DLD1 (cell line): ENCODE measurements around the gene NME7.
"Not testable (repeated sequence)": the region's sequence is repeated elsewhere in the genome, so short reads cannot be mapped to it uniquely, and the experiment has no call there.

Source experiments
- in situ Hi-C: cut with HindIII; loops from 2 replicates; pipeline ENCODE4 v1.10.0; 2017; ENCODE audit warnings: low sequenced_read_pairs

The NME7 gene

GRCh38 chr1:169367686-169368405, at the start of gene NME7, which contains the start of gene BLZF1:
Gene NME7, minus strand, starts transcription at chr1:169367797. Its CDS starts 87 bp downstream, at chr1:169367710.
Gene BLZF1, plus strand, starts transcription at chr1:169368195. Its CDS starts 1,328 bp downstream, at chr1:169369523.
- in situ Hi-C loops: no loop called here

DNA sequence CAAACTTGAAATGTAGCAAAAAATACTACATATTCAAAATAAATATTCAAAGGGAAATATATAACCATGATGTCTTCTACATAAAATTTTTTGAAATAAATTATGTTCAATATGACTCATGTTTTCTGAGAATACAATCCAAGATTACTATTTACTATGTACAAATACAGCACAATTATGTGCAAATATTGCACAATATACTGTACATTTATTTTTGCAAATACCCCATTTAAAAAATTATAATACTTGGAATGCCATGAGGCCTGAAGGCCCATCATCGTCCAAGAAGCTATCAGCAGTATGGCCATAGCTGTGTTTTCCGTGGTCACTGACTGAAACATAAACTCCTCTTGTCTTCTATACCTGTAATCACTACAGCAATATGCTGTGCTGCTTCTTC, 47.4 kb upstream of the NME7 start:
- in situ Hi-C loops: no loop called here

- in situ Hi-C loops: not testable (repeated sequence)
Observed at GRCh38 chr1:169408340-169408739, 40.7 kb upstream of the NME7 start.

- in situ Hi-C loops: not testable (repeated sequence)
Observed at GRCh38 chr1:169402578-169402977, 35.0 kb upstream of the NME7 start.

DNA sequence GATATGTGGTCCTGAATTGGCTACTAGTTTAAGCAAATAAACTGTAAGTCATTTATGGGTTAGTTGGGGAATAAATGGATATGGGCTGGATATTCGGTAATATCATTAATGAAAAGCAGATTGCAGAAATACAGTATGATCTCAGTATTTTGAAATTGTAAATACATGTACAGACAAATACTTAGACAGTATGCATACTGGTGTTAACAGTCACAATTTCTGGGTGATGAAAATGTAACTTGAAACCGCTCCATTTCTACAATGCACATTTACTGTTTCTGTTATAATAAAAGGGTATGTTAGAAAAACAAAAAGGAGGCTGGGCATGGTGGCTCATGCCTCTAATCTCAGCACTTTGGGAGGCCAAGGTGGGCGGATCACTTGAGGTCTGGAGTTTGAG, 28.4 kb upstream of the NME7 start:
- in situ Hi-C loops: no loop called here

- in situ Hi-C loops: no loop called here
Observed at GRCh38 chr1:169392406-169392805, 24.8 kb upstream of the NME7 start.

DNA sequence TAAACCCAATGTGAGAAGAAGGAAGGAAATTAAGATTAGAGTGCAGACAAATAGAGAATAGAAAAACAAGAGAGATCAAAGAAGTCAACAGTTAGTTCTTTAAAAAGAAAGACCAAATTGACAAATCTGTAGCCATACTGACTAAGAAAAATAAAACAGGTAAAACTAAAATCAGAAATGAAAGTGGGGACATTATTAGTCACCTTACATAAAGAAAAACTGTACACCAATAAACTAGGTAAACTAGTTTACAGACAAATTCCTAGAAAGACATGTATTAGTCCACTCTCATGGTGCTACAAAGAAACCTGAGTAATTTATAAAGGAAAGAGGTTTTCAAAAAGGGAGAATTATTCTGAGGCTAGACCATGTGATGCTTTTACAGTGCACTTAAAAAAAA, 22.7 kb upstream of the NME7 start:
- in situ Hi-C loops: no loop called here

GRCh38 chr1:169387399-169387798, 19.8 kb upstream of the NME7 start:
- in situ Hi-C loops: no loop called here

GRCh38 chr1:169383449-169383848, 15.9 kb upstream of the NME7 start:
- in situ Hi-C loops: no loop called here

- in situ Hi-C loops: no loop called here
Observed at GRCh38 chr1:169381162-169381561, 13.6 kb upstream of the NME7 start.

DNA sequence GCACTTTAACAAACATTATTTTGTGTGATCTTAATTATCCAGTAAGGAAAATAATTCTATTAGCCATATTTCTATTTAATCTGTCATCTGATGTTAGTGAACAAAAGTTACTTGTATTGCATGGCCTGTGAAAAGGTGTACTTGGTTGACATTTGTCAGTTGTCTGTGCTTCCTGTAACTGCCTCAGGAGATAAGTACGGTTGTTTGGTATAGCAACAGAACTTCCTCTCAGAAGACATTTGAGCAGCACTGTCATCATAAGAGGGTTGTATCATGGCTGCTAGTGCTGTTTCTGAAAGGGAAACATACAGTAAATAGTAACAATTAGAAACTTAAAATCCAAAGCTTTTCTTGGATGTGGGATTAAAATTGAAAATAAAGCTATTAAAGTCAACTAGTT, 3.8 kb upstream of the NME7 start:
- in situ Hi-C loops: no loop called here

GRCh38 chr1:169368406-169368769, 791 bp upstream of the NME7 start:
- in situ Hi-C loops: no loop called here

- in situ Hi-C loops: no loop called here
Observed at GRCh38 chr1:169367096-169367685, 406 bp downstream of the NME7 start.

- in situ Hi-C loops: no loop called here
Observed at GRCh38 chr1:169364948-169365347, 2.6 kb downstream of the NME7 start.

GRCh38 chr1:169363046-169363730, 4.4 kb downstream of the NME7 start:
- in situ Hi-C loops: no loop called here

- in situ Hi-C loops: no loop called here
Observed at GRCh38 chr1:169361281-169361680, 6.3 kb downstream of the NME7 start.

- in situ Hi-C loops: no loop called here
Observed at GRCh38 chr1:169360415-169360814, 7.2 kb downstream of the NME7 start.

DNA sequence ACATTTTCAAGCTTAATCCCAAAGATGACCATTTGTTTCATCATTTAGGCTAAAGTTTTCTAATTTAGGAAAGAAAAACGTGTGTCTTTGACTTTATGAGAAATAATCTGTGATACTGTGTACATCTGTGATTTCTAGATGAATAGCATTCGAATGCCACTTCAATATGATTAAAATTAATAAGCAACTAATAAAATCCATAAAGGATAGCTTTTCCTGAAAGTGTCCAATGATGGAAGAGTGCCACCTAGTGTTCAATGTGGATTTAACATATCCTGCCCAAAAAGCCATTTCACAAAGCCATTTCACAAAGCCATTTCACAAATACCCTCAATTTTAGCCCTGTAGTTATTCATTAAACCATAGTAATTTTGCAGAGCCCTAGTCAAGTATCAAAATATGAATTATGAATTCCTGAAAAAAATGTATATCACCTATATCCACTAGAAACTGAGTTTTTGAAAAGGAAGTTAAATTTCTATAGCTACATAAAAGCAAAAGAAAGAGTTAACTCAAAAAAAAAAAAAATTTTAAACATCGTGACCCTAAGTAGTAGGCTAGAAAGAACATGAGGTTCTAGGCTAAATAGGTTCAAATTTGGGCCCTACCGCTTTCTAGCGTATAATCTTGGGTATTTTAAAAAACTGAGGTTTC, 19.1 kb downstream of the NME7 start:
- in situ Hi-C loops: no loop called here

GRCh38 chr1:169347688-169348382, 19.8 kb downstream of the NME7 start:
- in situ Hi-C loops: no loop called here

GRCh38 chr1:169346036-169346589, 21.5 kb downstream of the NME7 start:
- in situ Hi-C loops: no loop called here

- in situ Hi-C loops: no loop called here
Observed at GRCh38 chr1:169345511-169345910, 22.1 kb downstream of the NME7 start.
